ENCODE data around the gene RB1.
"Not testable (repeated sequence)": the region's sequence is repeated elsewhere in the genome, so short reads cannot be mapped to it uniquely, and the experiment has no call there.

Gene RB1

DNA sequence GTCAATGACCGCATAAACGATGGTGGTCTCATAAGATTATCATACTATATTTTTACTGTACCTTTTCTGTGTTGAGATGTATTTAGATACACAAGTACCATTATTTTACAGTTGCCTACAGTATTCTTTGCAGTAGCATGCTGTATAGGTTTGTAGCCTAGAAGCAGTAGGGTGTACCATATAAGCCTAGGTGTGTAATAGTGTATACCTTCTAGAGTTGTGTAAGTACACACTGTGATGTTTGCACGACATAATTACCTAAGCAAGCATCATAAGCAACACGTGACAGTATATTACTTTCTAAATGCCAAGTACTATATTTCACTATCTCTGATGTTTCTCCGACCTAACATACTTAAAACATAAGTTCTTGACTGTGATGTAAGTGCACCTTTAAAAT is 106.6 kb downstream of the RB1 start:
- DNase-seq (ENCODE audit: low spot score) = no peak

DNA sequence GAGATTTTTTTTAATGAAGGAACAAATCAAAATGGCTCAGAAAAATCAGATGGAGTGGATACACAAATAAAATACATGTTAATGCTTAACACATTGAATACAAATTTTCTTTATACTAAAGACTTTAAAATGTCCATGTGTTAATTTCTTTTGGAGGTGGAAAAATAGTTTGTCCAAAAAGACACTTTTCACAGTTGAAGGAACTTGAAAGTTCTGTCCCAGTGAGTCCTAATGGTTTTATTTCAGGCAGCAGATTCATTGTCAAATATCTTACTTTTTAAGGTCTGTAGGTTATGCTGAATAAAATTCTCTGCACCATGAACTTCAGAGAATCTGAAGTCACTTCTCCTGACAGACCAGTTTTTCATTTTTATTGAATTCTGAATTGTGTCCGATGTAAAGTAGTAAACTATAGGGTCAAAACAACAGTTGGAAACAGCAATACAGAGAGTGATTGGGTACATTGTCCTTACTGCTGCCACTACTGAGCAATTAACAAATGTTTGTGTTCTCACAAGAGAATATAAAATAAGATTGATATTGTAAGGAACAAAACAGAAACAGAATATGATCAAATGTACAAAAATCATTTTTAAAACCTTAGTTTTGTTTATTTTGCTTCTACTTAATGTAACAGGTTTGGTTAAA is 107.7 kb downstream of the RB1 start:
- DNase-seq (ENCODE audit: low spot score) = no peak

DNA sequence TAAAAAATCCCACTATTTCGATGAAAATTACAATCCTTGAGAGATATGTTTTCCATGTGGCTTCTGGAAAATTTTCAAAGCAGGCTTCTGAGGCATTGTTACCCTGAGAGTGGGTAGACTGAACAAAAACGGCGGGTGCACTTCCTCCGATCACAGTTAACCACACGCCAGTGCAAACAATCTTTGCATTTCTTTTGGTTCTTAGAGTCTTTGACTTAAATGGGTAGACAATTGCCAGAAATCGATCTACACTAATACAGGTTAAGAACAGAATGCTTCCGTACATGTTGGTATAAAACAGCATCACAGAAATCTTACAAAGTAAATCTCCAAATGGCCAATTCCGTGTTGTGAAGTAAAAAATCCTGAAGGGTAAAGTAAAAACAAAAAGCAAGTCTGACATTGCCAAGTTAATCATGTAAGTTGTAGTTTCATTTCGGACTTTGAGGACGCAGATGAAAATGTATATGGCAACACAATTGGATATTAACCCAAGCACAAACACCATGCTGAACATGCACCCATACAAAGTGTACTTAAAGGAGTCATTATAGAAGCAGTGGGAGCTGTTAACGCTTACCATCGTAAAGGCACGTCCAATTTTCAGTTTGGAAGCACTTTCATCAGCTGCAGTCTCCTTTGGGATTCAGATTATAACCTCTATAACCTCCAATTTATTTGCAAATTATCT is 108.4 kb downstream of the RB1 start:
- DNase-seq (ENCODE audit: low spot score) = peak; percentile 33

DNA sequence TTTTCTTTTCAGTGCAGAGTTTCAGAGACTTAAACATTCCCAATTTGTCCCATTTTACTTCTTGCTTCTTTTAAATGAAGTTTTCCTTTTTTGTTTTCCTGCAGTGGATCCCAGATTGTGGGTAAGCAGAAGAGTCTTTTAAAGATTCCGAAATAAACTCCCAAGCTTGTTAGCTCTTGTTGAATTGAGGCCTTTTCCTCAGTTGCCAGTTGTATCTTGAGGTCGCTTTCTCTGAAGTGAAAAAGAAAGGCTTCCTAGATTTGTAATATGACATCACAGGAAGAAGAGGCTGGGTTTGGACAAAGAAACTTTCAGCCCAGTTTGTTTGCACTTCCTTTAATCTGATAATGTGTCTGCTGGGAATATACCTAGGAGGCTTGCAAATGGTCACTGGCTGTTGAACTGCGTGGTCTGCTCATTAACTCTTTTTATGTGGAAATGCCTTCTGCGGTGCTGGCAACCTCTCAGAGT is 109.4 kb downstream of the RB1 start, which contains the start of gene LPAR6:
TSS of gene LPAR6 (minus strand) at position 233 of the 471 bp plus-strand sequence. CDS start 690 bp downstream, outside the sequence.
- DNase-seq (ENCODE audit: low spot score) = peak; percentile 50

DNA sequence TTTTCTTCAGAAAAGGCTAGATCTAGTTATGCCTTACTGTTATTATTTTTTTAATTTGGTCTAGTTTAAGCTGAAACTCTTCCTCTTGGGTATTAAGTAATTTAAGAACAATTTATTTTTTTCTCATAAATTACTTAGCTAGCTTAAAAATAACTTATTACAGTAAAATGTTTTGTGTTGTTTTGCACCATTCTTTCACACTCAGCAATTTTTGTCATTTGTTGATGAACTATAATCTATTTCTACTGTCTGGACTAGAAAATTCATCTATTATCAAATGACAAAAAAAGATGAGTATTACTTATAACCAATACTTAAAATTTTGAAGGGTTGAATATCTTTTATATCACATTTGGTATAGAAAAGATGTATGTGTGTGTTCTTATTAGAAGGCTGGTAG is 111.0 kb downstream of the RB1 start:
- DNase-seq (ENCODE audit: low spot score) = no peak

DNA sequence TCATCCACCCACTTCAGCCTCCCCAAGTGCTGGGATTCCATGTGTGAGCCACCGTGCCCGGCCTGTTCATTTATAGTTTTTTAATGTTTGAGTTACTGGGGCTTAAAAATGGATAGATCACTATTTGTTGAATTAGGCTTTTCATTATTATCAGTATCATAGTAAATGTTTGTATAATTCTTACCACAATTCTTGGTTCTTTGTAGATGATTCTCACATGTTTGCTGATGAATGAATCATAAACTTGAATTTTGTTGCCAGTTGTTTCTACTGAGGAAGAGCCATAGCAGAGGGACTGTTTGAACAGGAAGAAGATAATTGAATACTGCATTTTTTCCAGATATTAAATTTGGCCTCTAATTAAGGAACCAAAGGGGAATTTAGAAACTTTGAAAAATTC is 112.0 kb downstream of the RB1 start:
- DNase-seq (ENCODE audit: low spot score) = no peak

DNA sequence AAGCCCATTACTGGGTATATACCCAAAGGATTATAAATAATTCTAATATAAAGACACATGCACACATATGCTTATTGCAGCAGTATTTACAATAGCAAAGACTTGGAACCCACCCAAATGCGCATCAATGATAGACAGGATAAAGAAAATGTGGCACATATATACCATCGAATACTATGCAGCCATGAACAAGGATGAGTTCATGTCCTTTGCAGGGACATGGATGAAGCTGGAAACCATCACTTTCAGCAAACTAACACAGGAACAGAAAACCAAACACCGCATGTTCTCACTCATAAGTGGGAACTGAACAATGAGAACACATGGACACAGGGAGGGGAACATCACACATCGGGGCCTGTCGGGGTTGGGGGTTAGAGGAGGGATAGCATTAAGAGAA is 118.5 kb downstream of the RB1 start:
- DNase-seq (ENCODE audit: low spot score) = not testable (repeated sequence)

DNA sequence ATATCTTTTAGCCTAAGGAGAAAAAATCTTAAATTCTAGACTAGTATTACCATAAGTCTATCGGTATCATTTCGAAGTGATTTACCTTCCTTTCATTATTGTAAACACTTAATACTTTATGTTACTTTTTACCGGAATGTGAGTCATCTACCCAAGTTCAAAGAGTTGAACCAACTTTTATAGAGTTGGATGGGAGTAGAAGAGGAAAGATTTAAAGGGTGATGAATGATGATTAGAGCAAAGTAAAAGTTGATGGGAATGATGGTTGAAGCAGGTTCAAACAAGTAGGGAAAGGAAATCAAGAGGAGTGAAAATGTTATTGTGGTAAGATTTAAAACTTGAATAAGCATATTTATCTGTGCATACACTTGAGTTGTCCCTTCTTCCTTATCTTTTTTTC is 120.7 kb downstream of the RB1 start:
- DNase-seq (ENCODE audit: low spot score) = no peak

DNA sequence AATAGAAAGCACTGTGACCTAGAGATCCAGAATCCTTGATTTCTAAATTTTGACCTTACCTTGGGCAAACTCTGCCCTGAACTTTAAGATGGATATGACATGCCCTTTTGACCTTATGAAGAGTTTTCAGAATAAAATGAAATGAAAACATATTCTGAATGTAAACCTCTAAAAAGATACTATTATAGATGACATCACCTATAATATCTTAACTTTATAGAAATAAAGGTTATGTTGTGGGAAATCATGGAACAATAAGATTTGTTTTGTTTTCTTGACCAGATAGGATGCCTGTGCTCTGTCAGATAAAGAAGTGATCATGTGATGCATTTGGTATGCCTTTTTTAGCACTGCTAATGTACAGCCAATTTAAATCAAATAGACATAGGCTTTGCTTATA is 122.5 kb downstream of the RB1 start:
- DNase-seq (ENCODE audit: low spot score) = no peak

DNA sequence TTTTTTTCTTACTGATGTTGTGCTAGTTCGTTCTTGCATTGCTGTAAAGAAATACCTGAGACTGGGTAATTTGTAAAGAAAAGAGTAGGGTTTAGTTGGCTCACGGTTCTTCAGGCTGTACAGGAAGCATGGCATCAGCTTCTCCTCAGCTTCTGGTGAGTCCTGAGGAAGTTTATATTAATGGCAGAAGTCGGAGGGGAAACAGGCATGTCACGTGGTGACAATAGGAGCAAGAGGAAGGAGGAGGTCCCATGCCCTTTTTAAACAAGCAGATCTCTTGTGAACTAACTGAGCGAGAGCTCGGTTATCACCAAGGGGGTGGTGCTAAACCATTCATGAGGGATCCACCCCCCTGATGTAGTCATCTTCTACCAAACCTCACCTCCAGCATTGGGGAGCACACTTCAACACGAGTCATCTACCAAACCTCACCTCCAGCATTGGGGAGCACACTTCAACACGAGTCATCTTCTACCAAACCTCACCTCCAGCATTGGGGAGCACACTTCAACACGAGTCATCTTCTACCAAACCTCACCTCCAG is 123.3 kb downstream of the RB1 start:
- not testable (repeated sequence) for DNase-seq (ENCODE audit: low spot score)

DNA sequence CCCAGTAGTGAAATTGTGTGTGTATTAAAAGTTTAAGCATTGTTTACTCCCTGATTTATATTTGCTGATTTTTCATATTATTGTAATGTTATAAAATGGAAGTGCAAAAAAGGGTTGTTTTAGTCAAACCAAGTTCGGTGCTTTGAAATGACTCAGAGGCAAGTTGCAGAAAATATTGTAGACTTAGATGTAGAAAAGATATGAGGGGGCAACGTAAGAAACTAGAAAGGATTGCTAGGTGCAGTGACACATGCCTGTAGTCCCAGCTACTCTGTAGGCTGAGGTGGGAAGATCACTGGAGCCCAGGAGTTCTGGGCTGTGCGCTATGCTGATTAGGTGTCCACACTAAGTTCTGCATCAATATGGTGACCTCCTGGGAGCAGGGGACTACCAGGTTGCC is 125.5 kb downstream of the RB1 start:
- DNase-seq (ENCODE audit: low spot score) = no peak

DNA sequence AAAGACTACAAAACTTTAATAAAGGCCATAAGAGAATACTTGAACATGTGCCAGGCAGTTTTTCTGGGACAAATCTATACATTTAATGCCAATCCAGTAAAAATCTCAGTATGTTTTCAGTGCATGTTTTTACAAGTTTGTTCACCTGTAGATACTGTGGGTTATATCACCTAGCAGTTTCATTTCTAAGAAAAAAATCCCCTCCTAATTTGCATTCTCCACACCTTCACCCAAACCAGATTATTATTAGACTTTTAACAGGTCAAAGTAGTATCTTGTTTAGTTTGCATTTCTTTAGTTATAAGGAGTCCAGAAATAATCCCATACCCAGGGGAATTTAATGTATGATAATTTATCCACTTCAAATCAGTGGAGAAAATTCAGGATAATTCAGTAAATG is 126.3 kb downstream of the RB1 start:
- DNase-seq (ENCODE audit: low spot score) = no peak

DNA sequence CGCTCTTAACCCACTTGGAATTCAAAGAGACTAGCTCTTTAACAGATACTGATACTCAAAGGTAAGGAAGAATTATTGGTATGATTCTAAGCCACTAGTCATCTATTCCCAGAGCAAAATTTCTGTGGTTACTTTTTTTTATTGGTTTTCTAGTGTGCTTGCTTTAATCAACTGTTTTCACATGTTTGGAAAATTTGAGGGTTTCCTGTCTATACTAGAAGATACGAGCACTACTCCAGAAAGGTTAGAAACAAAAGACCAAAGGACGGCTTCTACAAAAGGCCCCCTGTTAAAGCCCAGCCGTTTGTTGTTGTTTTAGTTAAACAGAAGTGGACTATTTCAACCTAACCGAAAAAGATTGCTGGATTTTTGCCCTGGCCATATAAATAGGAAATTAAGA is 127.9 kb downstream of the RB1 start:
- DNase-seq (ENCODE audit: low spot score) = no peak

DNA sequence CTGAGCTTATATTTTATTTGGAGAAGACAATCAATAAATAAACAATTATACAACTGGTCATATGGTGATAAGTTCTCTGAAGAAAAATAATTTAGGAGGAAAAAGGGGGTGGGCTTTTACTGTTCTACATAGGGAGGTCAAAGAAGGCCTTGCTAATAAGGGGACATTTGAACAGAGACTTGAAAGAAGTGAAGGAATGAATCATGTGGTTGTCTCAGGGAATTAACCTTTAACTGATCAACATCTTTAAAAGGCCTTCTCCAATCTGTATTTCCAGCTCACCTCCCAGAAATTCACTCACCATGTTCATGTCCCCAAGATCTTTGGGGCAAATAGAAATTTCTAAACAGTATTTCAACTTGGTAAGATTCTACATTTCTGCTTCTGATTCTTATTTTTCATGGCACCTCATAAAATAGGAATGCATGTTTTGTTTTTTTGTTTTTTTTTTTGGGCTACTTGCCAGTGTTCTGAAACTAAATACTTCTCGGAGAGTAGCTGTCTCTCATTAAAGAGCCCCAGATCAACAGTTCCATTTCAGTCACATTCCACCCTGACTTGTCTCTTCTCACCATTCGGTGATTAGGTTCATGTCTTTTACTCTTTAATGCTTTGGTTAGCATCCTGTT is 128.6 kb downstream of the RB1 start:
- no peak for DNase-seq (ENCODE audit: low spot score)

DNA sequence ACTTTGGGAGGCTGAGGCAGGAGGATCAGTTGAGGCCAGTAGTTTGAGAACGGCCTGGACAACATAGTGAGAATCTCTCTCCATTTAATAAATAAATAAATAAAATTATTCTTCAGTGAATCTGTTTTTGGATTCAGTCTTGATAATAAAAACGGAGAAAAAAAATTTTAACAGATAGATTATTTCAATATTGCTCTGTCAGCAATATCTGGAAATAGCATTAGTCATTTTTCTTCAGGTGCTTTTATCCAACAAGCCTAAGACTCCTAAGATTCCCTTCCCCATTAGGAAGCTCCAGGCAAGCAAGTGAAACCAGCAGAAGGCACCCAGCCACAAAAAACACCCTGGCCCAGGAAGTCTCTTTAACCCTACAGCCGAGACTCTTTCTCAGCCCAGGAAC is 130.6 kb downstream of the RB1 start:
- DNase-seq (ENCODE audit: low spot score) = no peak

DNA sequence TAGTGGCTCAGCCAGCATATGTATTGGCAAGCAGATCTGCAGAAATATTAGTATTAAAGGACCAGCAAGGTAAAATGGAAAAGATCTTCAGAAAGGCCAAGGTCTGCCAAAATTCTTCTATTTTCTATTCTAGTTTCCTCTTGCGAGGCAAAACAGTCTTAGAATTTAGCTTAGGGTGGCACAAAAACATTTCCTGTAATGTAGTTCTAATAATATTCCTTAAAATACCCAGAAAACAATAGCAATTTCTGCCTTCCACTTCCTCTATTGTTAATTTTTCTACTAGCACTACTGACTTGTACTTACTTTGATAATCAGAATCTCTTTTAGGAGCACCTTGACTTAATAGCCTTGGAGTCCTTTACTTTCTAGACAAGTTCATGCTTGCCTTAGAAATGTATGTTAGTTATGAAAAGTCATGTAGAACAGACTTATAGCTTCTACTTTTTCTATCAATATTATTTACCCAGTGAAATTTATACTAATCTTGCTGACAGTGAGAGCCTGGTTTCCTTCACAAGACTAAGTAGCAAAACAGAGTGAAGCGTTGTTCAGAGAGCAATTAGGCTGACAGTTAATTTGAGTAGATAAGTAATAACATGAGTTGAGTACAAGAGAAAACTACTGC is 133.2 kb downstream of the RB1 start:
- DNase-seq (ENCODE audit: low spot score) = no peak

DNA sequence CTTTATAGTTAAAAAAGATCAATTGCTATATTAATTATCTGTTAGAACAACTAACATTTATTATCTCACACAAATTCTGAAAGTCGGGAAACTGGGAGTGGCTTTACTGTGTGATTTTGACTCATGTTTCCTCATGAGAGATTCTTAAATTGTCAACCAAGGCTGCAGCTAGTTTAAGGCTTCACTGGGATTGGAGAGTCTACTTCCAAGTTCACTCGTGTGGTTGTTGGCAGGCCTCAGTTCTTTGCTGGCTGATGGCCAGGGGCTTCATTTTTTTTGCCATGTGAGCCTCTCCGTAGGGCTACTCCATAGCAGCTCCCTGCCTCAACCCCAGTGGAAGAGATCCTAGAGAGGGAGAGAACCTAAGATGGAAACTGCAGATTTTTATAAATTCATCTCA is 133.8 kb downstream of the RB1 start:
- DNase-seq (ENCODE audit: low spot score) = no peak

DNA sequence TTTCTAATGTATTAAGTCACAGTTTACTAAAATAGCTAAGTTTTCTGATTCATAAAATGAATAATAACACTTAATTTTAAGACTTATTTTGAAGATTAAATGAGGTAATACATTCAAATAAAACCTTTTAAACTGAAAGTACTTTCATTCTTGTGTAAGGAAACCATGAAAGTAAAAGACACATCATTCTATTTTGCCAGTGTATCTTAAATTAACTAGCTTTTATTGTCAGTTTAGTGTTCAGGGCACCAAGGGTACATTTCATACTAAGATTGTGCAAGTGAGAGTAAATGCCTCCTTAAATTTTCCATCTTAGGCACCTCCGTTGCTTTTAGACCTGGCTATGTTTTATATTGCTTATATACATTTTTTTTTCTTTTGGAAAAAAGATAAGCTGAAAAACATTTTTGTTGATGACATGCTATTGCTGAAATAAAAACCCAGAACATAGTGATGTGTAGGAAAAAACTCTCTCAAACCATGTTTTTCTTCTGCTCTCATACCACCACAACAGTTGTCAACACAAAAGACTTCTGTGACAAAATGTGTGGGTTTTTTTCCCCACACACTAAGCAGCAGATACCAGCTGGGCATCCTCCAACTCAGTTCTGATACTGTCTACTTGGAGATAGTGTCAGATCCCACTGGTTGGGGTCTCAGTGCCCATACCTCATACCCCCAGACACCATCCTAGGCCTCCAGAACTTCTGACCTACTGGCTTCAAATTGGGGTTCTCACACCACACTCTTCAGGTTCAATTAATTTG is 140.1 kb downstream of the RB1 start:
- DNase-seq (ENCODE audit: low spot score) = no peak

DNA sequence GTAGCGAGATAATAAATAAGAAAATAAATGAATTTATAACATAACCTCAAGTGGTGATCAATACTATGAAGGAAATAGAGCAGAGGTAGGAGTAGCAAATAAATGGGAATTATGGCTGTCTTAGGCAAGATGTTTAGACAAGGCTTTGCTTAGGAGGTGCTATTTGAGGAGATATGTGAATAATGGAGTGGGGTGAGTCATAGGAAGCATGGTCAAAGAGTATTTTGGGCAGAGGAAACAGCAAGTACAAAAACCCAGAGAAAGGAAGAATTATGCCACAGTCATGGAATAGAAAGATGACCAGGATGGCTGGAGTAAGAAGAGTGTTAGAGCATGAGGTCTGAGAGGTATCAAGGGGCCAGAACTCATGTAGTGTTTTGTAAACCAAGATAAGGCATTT is 142.9 kb downstream of the RB1 start:
- DNase-seq (ENCODE audit: low spot score) = no peak

DNA sequence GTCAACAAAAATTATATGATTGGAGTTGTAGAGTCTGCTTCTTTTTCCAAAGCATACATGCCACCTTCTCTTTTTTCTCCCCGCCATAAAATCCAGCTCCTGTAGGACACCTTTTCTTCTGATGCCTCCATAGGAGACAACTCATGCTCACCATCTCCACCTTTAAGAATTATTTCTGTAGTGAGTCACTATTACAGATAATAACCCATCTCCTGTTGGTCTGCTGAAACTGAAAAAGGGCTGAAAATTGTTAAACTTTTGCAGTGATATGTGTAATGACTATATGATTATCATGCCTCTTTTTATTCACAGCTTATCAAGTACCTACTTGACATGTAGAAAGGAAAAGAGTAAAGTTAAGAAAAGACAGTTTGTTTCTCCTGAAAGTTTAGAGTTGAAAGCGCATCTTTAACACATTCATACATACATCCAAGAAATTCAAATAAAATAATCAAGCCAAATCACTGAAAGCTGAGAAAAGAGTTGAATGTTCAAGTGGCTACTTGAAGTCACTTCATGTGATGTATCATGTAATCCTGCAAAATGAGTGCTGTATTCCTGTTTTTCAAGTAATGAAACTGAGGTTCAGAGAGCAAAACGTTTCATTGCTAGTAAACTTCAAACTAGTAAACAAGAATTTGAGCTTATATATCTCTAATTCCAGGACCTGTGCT is 144.9 kb downstream of the RB1 start:
- no peak for DNase-seq (ENCODE audit: low spot score)

DNA sequence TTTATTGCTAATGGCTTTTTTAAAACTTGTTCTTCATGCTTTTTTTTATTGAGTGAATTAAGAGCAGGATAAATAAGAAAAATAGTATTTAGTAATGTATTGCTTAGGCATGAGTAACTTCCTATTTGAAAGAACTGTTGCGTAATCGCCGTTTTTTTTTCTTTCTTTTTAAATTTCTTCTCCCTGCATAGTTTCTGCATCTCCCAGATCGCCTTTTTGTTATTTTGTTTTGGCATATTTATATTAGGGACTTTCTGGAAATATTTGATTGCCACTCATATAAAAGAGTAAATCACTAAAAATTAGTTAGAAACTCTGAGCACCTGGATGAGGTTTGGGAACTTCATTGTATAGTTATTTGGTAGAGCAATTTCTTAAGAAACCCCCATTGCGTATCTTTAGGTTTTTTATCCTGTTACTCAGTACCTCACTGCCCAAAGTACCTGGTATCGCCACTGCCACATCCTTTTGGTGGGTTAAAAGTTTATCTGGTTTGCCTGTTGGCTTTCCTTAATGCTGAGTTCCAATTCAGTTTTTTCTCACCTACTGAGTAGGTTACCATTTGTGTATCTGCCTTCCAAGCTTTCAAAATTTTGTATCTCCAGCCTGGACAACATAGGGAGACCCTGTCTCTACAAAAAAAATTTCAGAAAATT is 145.5 kb downstream of the RB1 start:
- DNase-seq (ENCODE audit: low spot score) = no peak

All from iPS-NIHi11 (cell line).